ENCODE data around the gene SLC9A9. TPM values are rescaled to one million over a fixed set of nuclear protein-coding genes. Genes with fewer than 3 reads are reported as not detected.

Gene SLC9A9
- total and polyA plus RNA-seq, 8 donors: 0.58 to 29.7 (median 14.0) TPM

GRCh38 chr3:143581972-143582722 lies 266.1 kb downstream of the SLC9A9 start:
- no peak overlapping the region for H3K27ac ChIP-seq
- DNase-seq: no peak
- WGBS, 5 donors: 90 to 92% (median 92%) methylated on average over 6 of the region's 6 CpGs
- H3K36me3 ChIP-seq: peaks cover 0 to 13% (median 8%) of the 10 kb centered on the region in 4 donors
- no peaks in the 10 kb centered on the region for H3K9me3 ChIP-seq
- intact Hi-C loops (cut with DNase I; ENCODE audit: low total_unique reads): no loop called here
- TF ChIP-seq EP300 (IDR thresholded peaks at IDR 0.05): no peak
- TF ChIP-seq, protein P1, sequence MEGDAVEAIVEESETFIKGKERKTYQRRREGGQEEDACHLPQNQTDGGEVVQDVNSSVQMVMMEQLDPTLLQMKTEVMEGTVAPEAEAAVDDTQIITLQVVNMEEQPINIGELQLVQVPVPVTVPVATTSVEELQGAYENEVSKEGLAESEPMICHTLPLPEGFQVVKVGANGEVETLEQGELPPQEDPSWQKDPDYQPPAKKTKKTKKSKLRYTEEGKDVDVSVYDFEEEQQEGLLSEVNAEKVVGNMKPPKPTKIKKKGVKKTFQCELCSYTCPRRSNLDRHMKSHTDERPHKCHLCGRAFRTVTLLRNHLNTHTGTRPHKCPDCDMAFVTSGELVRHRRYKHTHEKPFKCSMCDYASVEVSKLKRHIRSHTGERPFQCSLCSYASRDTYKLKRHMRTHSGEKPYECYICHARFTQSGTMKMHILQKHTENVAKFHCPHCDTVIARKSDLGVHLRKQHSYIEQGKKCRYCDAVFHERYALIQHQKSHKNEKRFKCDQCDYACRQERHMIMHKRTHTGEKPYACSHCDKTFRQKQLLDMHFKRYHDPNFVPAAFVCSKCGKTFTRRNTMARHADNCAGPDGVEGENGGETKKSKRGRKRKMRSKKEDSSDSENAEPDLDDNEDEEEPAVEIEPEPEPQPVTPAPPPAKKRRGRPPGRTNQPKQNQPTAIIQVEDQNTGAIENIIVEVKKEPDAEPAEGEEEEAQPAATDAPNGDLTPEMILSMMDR (IDR thresholded peaks at IDR 0.05): no peak
- TF ChIP-seq POLR2A (IDR thresholded peaks at IDR 0.05): no peak
- TF ChIP-seq POLR2AphosphoS5 (IDR thresholded peaks at IDR 0.05): no peak
- H3K4me1 ChIP-seq: peaks cover 0 to 13% (median 3%) of the 10 kb centered on the region in 4 donors
- no peak overlapping the region for H3K4me3 ChIP-seq
- no peaks in the 10 kb centered on the region for H3K27me3 ChIP-seq

GRCh38 chr3:143578810-143579435 lies 269.3 kb downstream of the SLC9A9 start:
- no peak for DNase-seq
- no peak overlapping the region for H3K27ac ChIP-seq
- H3K4me3 ChIP-seq: no peak overlapping the region
- no peaks in the 10 kb centered on the region for H3K4me1 ChIP-seq
- H3K9me3 ChIP-seq: no peaks in the 10 kb centered on the region
- H3K36me3 ChIP-seq: peaks cover 0 to 26% (median 16%) of the 10 kb centered on the region in 4 donors
- H3K27me3 ChIP-seq: no peaks in the 10 kb centered on the region
- 80 to 94% (median 90%) methylated on average over 2 of the region's 2 CpGs for WGBS, 5 donors
- intact Hi-C loops (cut with DNase I; ENCODE audit: low total_unique reads): no loop called here
- TF ChIP-seq, protein P1 (IDR thresholded peaks at IDR 0.05): no peak
- TF ChIP-seq EP300 (IDR thresholded peaks at IDR 0.05) (no peak), POLR2A (IDR thresholded peaks at IDR 0.05) (no peak), POLR2AphosphoS5 (IDR thresholded peaks at IDR 0.05) (no peak)

DNA sequence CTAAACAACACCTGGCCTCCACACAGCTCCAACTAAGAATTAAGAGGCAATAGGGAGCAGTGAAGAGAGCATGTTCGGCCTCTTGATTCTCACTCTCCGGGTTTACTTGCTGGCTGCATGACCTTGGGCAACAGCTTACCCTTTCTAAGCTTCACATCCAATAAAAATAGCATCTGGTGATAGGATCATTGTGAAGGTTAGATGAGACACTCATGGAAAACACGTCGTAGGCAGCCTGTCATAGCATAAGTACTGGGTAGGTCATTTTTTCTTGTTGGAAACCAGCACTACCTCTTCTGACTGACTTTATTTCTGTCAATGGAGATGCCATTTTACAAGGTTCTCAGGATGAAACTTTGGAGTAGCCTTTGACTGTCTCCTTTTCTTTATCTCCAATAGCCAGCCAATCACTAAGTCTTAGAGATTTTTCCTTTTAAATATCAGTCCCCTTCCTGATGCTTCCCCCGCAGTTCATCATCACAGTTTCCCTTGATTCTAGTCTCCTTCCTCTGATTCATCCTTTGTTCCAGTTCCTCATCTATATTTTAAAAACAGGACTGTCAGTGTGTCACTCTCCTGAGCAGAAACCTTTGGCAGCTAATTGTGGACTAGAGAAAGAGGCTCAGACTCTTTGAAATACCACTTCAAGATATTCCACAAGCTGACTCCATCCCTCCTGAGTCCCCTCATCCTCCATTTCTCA lies 271.5 kb downstream of the SLC9A9 start:
- H3K27ac ChIP-seq: no peak overlapping the region
- no peak overlapping the region for H3K4me3 ChIP-seq
- TF ChIP-seq, protein P1 (IDR thresholded peaks at IDR 0.05): no peak
- TF ChIP-seq EP300 (IDR thresholded peaks at IDR 0.05): no peak
- no peak for TF ChIP-seq POLR2A (IDR thresholded peaks at IDR 0.05)
- no peak for TF ChIP-seq POLR2AphosphoS5 (IDR thresholded peaks at IDR 0.05)
- intact Hi-C loops (cut with DNase I; ENCODE audit: low total_unique reads): no loop called here
- no peaks in the 10 kb centered on the region for H3K9me3 ChIP-seq
- no peaks in the 10 kb centered on the region for H3K27me3 ChIP-seq
- H3K36me3 ChIP-seq: peaks cover 0 to 24% (median 18%) of the 10 kb centered on the region in 4 donors
- no peaks in the 10 kb centered on the region for H3K4me1 ChIP-seq
- 91 to 96% (median 93%) methylated on average over 5 of the region's 5 CpGs for WGBS, 5 donors
- no peak for DNase-seq

- WGBS, 5 donors: 93 to 100% (median 96%) methylated on average over 1 of the region's 1 CpG
Observed at GRCh38 chr3:143574933-143575332, 273.3 kb downstream of the SLC9A9 start.

More at GRCh38 chr3:143574933-143575332, 273.3 kb downstream of the SLC9A9 start:
- Histone ChIP-seq H3K9me3 (no peaks in the 10 kb centered on the region), H3K36me3 (peaks cover 0 to 24% (median 18%) of the 10 kb centered on the region in 4 donors), H3K27me3 (no peaks in the 10 kb centered on the region), H3K4me1 (no peaks in the 10 kb centered on the region), H3K4me3 (no peak overlapping the region), H3K27ac (no peak overlapping the region)
- no peak for DNase-seq
- intact Hi-C loops (cut with DNase I; ENCODE audit: low total_unique reads): no loop called here
- TF ChIP-seq EP300 (IDR thresholded peaks at IDR 0.05) (no peak), POLR2AphosphoS5 (IDR thresholded peaks at IDR 0.05) (no peak), POLR2A (IDR thresholded peaks at IDR 0.05) (no peak)
- TF ChIP-seq, protein P1 (IDR thresholded peaks at IDR 0.05): no peak
